GM12878 (cell line): ENCODE measurements around the gene GNPDA2. TPM values are rescaled to one million over a fixed set of nuclear protein-coding genes. Genes with fewer than 3 reads are reported as not detected.

Experiments used
- ATAC-seq: fragments of 200-7000 bp; cut with Tn5 transposase; 3 replicates; pipeline ENCODE4 v1.9.1; 2020; ENCODE audit warnings: mild to moderate bottlenecking, moderate library complexity
- BruUV-seq: library from RNA; stranded (reverse); fragments of 400-500 nt; replicated peaks from 2 replicates; lab custom pipeline; 2021; lab: Mats Ljungman, UMichigan
- CTCF ChIA-PET: fragments of 300-600 bp; sonication (Branson Sonifier 250); formaldehyde crosslinking; extraction: SDS; loops from one replicate; lab custom pipeline; 2021; ENCODE audit warnings: inconsistent platforms; lab: Yijun Ruan, JAX
- POLR2A ChIA-PET: fragments of 350-600 bp; formaldehyde crosslinking; extraction: SDS; loops from one replicate; lab custom pipeline; 2021; ENCODE audit warnings: inconsistent platforms; lab: Charles Lee
- RAD21 ChIA-PET: fragments of 300-600 bp; sonication (Branson Sonifier 250); formaldehyde crosslinking; loops from one replicate; lab custom pipeline; 2023; ENCODE audit warnings: antibody characterized with exemption; ENCODE audit not compliant: unreplicated experiment; lab: Charles Lee
- SMC1A ChIA-PET: fragments of 300-600 bp; sonication (Branson Sonifier 250); formaldehyde crosslinking; loops from one replicate; lab custom pipeline; 2023; ENCODE audit not compliant: unreplicated experiment, uncharacterized antibody; lab: Charles Lee
- DNase-seq: peaks from one replicate; pipeline ENCODE4 v3.0.0-alpha.2; 2011; ENCODE audit warnings: low read depth, low spot score
- FAIRE-seq: peaks from 3 replicates; lab custom pipeline; 2011; peaks lifted over from hg19 to GRCh38; lab: Jason Lieb, UNC
- H2AFZ ChIP-seq: 2 replicates; pipeline ENCODE4 v1.6.0; 2011; ENCODE audit warnings: low read depth, low read length, control low read depth; ENCODE audit not compliant: control insufficient read depth
- H3K27ac ChIP-seq: 2 replicates; pipeline ENCODE4 v1.5.1; 2011; ENCODE audit warnings: control low read depth; ENCODE audit not compliant: control insufficient read depth, insufficient read depth
- H3K27me3 ChIP-seq, 2 experiments: replicated peaks in 1 of 2; 2 replicates each; pipeline versions ENCODE4 v1.6.0 to v1.6.1; 2011; ENCODE audit warnings: low read length in 1 of 2; ENCODE audit not compliant: control insufficient read depth in 2 of 2, insufficient read depth in 2 of 2
- H3K36me3 ChIP-seq, 2 experiments: 2 replicates each; pipeline ENCODE4 v1.5.1; 2011; ENCODE audit warnings: low read length in 1 of 2; ENCODE audit not compliant: control insufficient read depth in 2 of 2, insufficient read depth in 2 of 2
- H3K4me1 ChIP-seq: 2 replicates; pipeline ENCODE4 v1.6.1; 2011; ENCODE audit warnings: mild to moderate bottlenecking, low read length, moderate library complexity, mixed read lengths; ENCODE audit not compliant: control insufficient read depth, insufficient read depth
- H3K4me2 ChIP-seq: 2 replicates; pipeline ENCODE4 v1.6.0; 2011; ENCODE audit warnings: control low read depth; ENCODE audit not compliant: control insufficient read depth, insufficient read depth
- H3K4me3 ChIP-seq: fragments of 200-600 bp; sonication (generic); 2 replicates; pipeline ENCODE4 v1.5.1; 2016
- H3K79me2 ChIP-seq: 2 replicates; pipeline ENCODE4 v1.6.0; 2011; ENCODE audit warnings: low read length; ENCODE audit not compliant: control insufficient read depth, insufficient read depth
- H3K9ac ChIP-seq: 2 replicates; pipeline ENCODE4 v1.8.0; 2011; ENCODE audit warnings: low read length, control low read depth, mixed read lengths; ENCODE audit not compliant: control insufficient read depth, insufficient read depth
- H3K9me3 ChIP-seq: replicated peaks from 3 replicates; pipeline ENCODE4 v1.5.1; 2011; ENCODE audit warnings: mild to moderate bottlenecking, low read length; ENCODE audit not compliant: control insufficient read depth, insufficient read depth
- H4K20me1 ChIP-seq: 2 replicates; pipeline ENCODE4 v1.6.0; 2011; ENCODE audit not compliant: control insufficient read depth, insufficient read depth
- BCLAF1 ChIP-seq: fragments of 450-650 bp; IDR thresholded peaks from 2 replicates; pipeline ENCODE4 v1.6.1; 2017; ENCODE audit warnings: antibody characterized with exemption, mild to moderate bottlenecking, moderate library complexity
- MAX ChIP-seq: IDR thresholded peaks from 2 replicates; pipeline ENCODE4 v1.6.1; 2012; ENCODE audit warnings: low read depth, low read length, improper control_type of control experiment
- MTA3 ChIP-seq: IDR thresholded peaks from 2 replicates; pipeline ENCODE4 v1.6.1; 2012; ENCODE audit warnings: low read length, inconsistent platforms, borderline replicate concordance
- WGBS: methylation state at CpG from one replicate; pipeline ENCODE4 v1.1.6; 2016; ENCODE audit warnings: low lambda C conversion rate; ENCODE audit not compliant: insufficient replicate concordance, insufficient coverage; ENCODE audit errors: missing lambda C conversion rate; 5-methylcytosine and 5-hydroxymethylcytosine counted together
- in situ Hi-C: fragments of 300-500 bp; cut with MboI; formaldehyde crosslinking; loops from 9 replicates; pipeline ENCODE4 v1.14.3; 2018; ENCODE audit warnings: mixed read lengths
- intact Hi-C: fragments of 100-400 bp; cut with micrococcal nuclease; formaldehyde crosslinking; loops from one replicate; pipeline ENCODE4 v1.14.2; 2022; ENCODE audit not compliant: unreplicated experiment
- polyA plus RNA-seq, 11 experiments: library from polyadenylated mRNA; depleted of rRNA in 4 of 11; unstranded in 6 of 11; stranded (reverse) in 5 of 11; fragments of >200 nt; fragmentation: Nextera tagmentation in 4 of 11; fragmentation: Illumina TruSeq in 1 of 11; extraction: Ambion mirVana in 4 of 11; extraction: Trizol in 1 of 11; gene quantifications; 1 replicate in 1 of 11; 2 replicates in 10 of 11; pipeline versions ENCODE4 v1.2.1 to v1.2.3, GENCODE V29; 2011 to 2016; ENCODE audit warnings: inconsistent platforms in 2 of 11, missing spikeins in 2 of 11, low read depth in 1 of 11
- total RNA-seq, 4 experiments: library from RNA; depleted of rRNA in 3 of 4; stranded (reverse); fragments of >200 nt in 3 of 4; fragmentation: Illumina TruSeq in 1 of 4; extraction: Trizol in 1 of 4; gene quantifications; 2 replicates each; pipeline versions ENCODE4 v1.2.1 to v1.2.3, GENCODE V29; 2013 to 2021

The GNPDA2 gene
- total and polyA plus RNA-seq, 10 of the 15 experiments (the other 5 are each of a cell fraction or from before 2014, with no cell fraction given), result 16.7 to 45.8 (median 23.8) TPM

- in situ Hi-C loops (no loop called here), intact Hi-C loops (no loop called here)
- BruUV-seq, result no TSS peak
- ChIA-PET RAD21 (interaction anchor here (1.7 kb wide), 1 partner anchor 15 kb away, joined by 3 read pairs; no protein-coding TSS in a partner anchor), CTCF (interaction anchor here (0.6 to 1.4 kb wide), 3 partner anchors 9 to 107 kb away, joined by 3 to 5 read pairs (median 3); no protein-coding TSS in a partner anchor), SMC1A (interaction anchor here (1.3 kb wide), 1 partner anchor 16 kb away, joined by 4 read pairs; no protein-coding TSS in a partner anchor), POLR2A (interaction anchor here (1.1 to 1.5 kb wide), 3 partner anchors 10 to 23 kb away, joined by 3 read pairs; partner anchors contain the start of gene GUF1)
- FAIRE-seq (no peak), DNase-seq (no peak), ATAC-seq (no peak)
- H3K4me3 ChIP-seq, result no peak overlapping the region
- no peaks in the 10 kb centered on the region for H3K79me2 ChIP-seq
- TF ChIP-seq BCLAF1 (no peak), MAX (no peak), MTA3 (no peak)
- H2AFZ ChIP-seq, result no peak overlapping the region
- no peak overlapping the region for H3K4me2 ChIP-seq
- H3K36me3 ChIP-seq, result peaks cover 0 to 22% of the 10 kb centered on the region in 2 experiments; a peak in 3 of 4 replicates
- no peaks in the 10 kb centered on the region for H3K4me1 ChIP-seq
- no peak overlapping the region for H3K9ac ChIP-seq
- no peak overlapping the region for H3K27ac ChIP-seq
- no peaks in the 10 kb centered on the region for H3K9me3 ChIP-seq
- no peaks in the 10 kb centered on the region for H3K27me3 ChIP-seq
- 94% methylated on average over 2 of the region's 2 CpGs for WGBS
- no peaks in the 10 kb centered on the region for H4K20me1 ChIP-seq
Observed at GRCh38 chr4:44701037-44701436, 25.3 kb downstream of the GNPDA2 start.
